Spleen (tissue), 7 donors: ENCODE measurements around the gene TP63.

Experiments
- POLR2AphosphoS5 ChIP-seq, 3 donors: sonication (generic); formaldehyde crosslinking; IDR thresholded peaks; one replicate each; pipeline ENCODE4 v1.5.1; 2017; ENCODE audit warnings: antibody characterized with exemption in 3 of 3
- TF ChIP-seq, protein P1 (sequence below), 11 experiments: fragments of 200-600 bp in 7 of 11; fragments of 450-650 bp in 4 of 11; sonication (generic) in 4 of 11; IDR thresholded peaks in 8 of 11; conservative IDR thresholded peaks in 3 of 11; 1 replicate in 7 of 11; 2 replicates in 4 of 11; pipeline versions ENCODE4 v1.4.0 to v1.8.0; 2016 to 2021; ENCODE audit warnings: antibody characterized with exemption in 11 of 11, inconsistent platforms in 4 of 11, mild to moderate bottlenecking in 1 of 11
- donor health status: DM: no; HTN: no; CAD: no; lungs with moderate emphysema.
- donor health status: DM: no; HTN: no; CAD: no.
- donor health status: DM: no; HTN: no; CAD: no.

DNA sequence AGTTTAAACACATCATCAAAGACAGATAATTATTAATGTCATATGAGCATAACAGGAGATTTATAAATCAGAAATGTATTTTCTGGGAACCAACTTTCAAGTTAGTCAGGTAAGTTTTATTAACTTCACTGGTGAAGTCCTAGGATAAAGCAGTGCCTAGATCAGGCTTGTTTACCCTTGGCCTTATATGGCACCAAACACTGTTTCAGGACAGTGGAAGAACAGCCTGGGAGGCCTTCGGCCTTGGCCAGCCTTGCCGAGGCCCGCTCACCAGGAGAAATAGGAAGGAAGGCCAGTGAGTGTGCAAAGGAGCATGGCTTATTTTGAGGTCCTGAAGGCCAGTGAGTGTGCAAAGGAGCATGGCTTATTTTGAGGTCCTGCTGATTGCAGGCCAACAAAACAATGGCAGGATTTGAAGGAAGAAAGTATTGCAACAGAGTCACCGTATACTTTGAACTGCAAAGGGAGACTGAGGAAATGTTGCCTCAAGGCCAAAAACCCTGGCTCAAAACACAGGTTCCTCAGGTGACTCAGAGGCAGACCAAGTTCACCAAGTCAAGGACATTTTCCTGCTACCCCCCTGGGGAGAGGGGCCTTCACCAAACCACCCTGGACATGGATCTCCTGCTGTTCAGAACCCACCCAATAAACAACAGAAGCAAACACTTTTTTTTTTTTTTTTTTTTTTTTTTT is 174.3 kb downstream of the TP63 start:
- TF ChIP-seq POLR2AphosphoS5 (IDR thresholded peaks at IDR 0.05), result peak in 1 of 3 donors; percentile 8
- TF ChIP-seq, protein P1, sequence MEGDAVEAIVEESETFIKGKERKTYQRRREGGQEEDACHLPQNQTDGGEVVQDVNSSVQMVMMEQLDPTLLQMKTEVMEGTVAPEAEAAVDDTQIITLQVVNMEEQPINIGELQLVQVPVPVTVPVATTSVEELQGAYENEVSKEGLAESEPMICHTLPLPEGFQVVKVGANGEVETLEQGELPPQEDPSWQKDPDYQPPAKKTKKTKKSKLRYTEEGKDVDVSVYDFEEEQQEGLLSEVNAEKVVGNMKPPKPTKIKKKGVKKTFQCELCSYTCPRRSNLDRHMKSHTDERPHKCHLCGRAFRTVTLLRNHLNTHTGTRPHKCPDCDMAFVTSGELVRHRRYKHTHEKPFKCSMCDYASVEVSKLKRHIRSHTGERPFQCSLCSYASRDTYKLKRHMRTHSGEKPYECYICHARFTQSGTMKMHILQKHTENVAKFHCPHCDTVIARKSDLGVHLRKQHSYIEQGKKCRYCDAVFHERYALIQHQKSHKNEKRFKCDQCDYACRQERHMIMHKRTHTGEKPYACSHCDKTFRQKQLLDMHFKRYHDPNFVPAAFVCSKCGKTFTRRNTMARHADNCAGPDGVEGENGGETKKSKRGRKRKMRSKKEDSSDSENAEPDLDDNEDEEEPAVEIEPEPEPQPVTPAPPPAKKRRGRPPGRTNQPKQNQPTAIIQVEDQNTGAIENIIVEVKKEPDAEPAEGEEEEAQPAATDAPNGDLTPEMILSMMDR (IDR thresholded peaks at IDR 0.05 in 8 of 11, conservative IDR thresholded peaks at IDR 0.05 in 3 of 11), result no peak
